K562 (cell line): Measurements from ENCODE around the gene KCNN3. TPM values are rescaled to one million over a fixed set of nuclear protein-coding genes. Genes with fewer than 3 reads are reported as not detected.

ENCODE experiments used
- ATAC-seq: fragments of 200-7000 bp; cut with Tn5 transposase; 3 replicates; pipeline ENCODE4 v1.9.1; 2020; ENCODE audit warnings: moderate library complexity
- BruUV-seq: library from RNA; stranded (reverse); fragments of 400-500 nt; replicated peaks from 2 replicates; lab custom pipeline; 2021; lab: Mats Ljungman, UMichigan
- CTCF ChIA-PET: fragments of 300-600 bp; formaldehyde crosslinking; extraction: SDS; loops from one replicate; lab custom pipeline; 2021; ENCODE audit warnings: low intra/inter-chr PET ratio; lab: Yijun Ruan, JAX
- POLR2A ChIA-PET: fragments of 300-600, 350-650 bp; sonication (Branson Sonifier 250); formaldehyde crosslinking; extraction: SDS; loops from one replicate; lab custom pipeline; 2021; ENCODE audit warnings: antibody characterized with exemption, inconsistent platforms; lab: Yijun Ruan, JAX
- DNase-seq, 4 experiments: peaks; one replicate each; pipeline versions ENCODE4 v3.0.0 to v3.0.0-alpha.2; 2011 to 2018; ENCODE audit warnings: low spot score in 3 of 4, mixed read lengths in 3 of 4; ENCODE audit errors: extremely low read depth in 1 of 4
- FAIRE-seq: peaks from 2 replicates; lab custom pipeline; 2011; peaks lifted over from hg19 to GRCh38; lab: Jason Lieb, UNC
- H2AFZ ChIP-seq: 2 replicates; pipeline ENCODE4 v1.6.0; 2011; ENCODE audit warnings: low read depth, low read length, control low read depth, inconsistent platforms
- H3K27ac ChIP-seq: fragments of 200-600 bp; 3 replicates; pipeline ENCODE4 v1.8.0; 2011; ENCODE audit warnings: low read depth, mild to moderate bottlenecking, control low read depth, inconsistent platforms, low read length, moderate library complexity, mixed read lengths; ENCODE audit errors: extremely low read depth
- H3K27me3 ChIP-seq, 2 experiments: fragments of 300-600 bp in 1 of 2; 2 replicates in 1 of 2; 3 replicates in 1 of 2; pipeline versions ENCODE4 v1.6.0 to v1.8.0; 2011; ENCODE audit warnings: inconsistent platforms in 2 of 2, low read length in 2 of 2, mild to moderate bottlenecking in 1 of 2, mixed read lengths in 1 of 2, moderate library complexity in 1 of 2; ENCODE audit not compliant: control insufficient read depth in 2 of 2, insufficient read depth in 2 of 2
- H3K36me3 ChIP-seq: fragments of 300-600 bp; 3 replicates; pipeline ENCODE4 v1.8.0; 2011; ENCODE audit warnings: mild to moderate bottlenecking, low read length, inconsistent platforms; ENCODE audit not compliant: control insufficient read depth, insufficient read depth
- H3K4me1 ChIP-seq, 2 experiments: fragments of 200-600 bp in 1 of 2; replicated peaks in 1 of 2; 2 replicates in 1 of 2; 3 replicates in 1 of 2; pipeline versions ENCODE4 v1.5.1 to v1.8.0; 2011; ENCODE audit warnings: inconsistent platforms in 2 of 2, low read length in 2 of 2, mild to moderate bottlenecking in 1 of 2, mixed read lengths in 1 of 2, moderate library complexity in 1 of 2; ENCODE audit not compliant: control insufficient read depth in 2 of 2, insufficient read depth in 2 of 2
- H3K4me2 ChIP-seq: 2 replicates; pipeline ENCODE4 v1.6.1; 2011; ENCODE audit warnings: low read length, control low read depth, inconsistent platforms, mixed read lengths; ENCODE audit not compliant: insufficient read depth
- H3K4me3 ChIP-seq: fragments of 200-600 bp; sonication (generic), shearing (Covaris generic); 2 replicates; pipeline ENCODE4 v1.5.1; 2016; ENCODE audit warnings: control low read depth, inconsistent platforms
- H3K79me2 ChIP-seq: fragments of 200-600 bp; 3 replicates; pipeline ENCODE4 v1.8.0; 2011; ENCODE audit warnings: low read length, inconsistent platforms; ENCODE audit not compliant: control insufficient read depth, insufficient read depth
- H3K9ac ChIP-seq, 2 experiments: 2 replicates each; pipeline versions ENCODE4 v1.6.0 to v1.6.1; 2011; ENCODE audit warnings: low read depth in 2 of 2, low read length in 2 of 2, control low read depth in 1 of 2, inconsistent platforms in 1 of 2, mild to moderate bottlenecking in 1 of 2, mixed read lengths in 1 of 2; ENCODE audit not compliant: insufficient read depth in 1 of 2
- H3K9me1 ChIP-seq: one replicate; pipeline ENCODE4 v1.6.0; 2011; ENCODE audit warnings: inconsistent platforms, mild to moderate bottlenecking, low read length, moderate library complexity; ENCODE audit not compliant: control insufficient read depth, insufficient read depth
- H3K9me3 ChIP-seq: replicated peaks from 2 replicates; pipeline ENCODE4 v1.5.1; 2011; ENCODE audit warnings: low read depth, low read length, inconsistent platforms; ENCODE audit not compliant: control insufficient read depth, insufficient read depth
- H4K20me1 ChIP-seq: replicated peaks from 2 replicates; pipeline ENCODE4 v1.6.1; 2011; ENCODE audit warnings: low read length, inconsistent platforms, mixed read lengths; ENCODE audit not compliant: control insufficient read depth, insufficient read depth
- CHCHD3 ChIP-seq: fragments of 250-450 bp; sonication (Bioruptor Pico); IDR thresholded peaks from 2 replicates; pipeline ENCODE4 v2.1.2; 2022; ENCODE audit warnings: mild to moderate bottlenecking
- ZKSCAN1 ChIP-seq: fragments of 150-350 bp; IDR thresholded peaks from 2 replicates; pipeline ENCODE4 v1.6.1; 2016; ENCODE audit warnings: low read depth, low read length
- ZNF253 ChIP-seq: fragments of 250-450 bp; sonication (Bioruptor Pico); conservative IDR thresholded peaks from 2 replicates; pipeline ENCODE4 v1.6.1; 2021; ENCODE audit warnings: mild to moderate bottlenecking
- WGBS: fragments of 100-300 bp; shearing (Covaris generic); methylation state at CpG from one replicate; pipeline ENCODE4 v1.1.6; 2016; ENCODE audit warnings: low coverage, mixed read lengths; ENCODE audit not compliant: insufficient coverage; ENCODE audit errors: missing lambda C conversion rate; 5-methylcytosine and 5-hydroxymethylcytosine counted together
- in situ Hi-C: fragments of 300-500 bp; cut with MboI; formaldehyde crosslinking; loops from 4 replicates; pipeline ENCODE4 v1.15.0; 2018; ENCODE audit warnings: inconsistent platforms, mixed read lengths
- intact Hi-C: fragments of 100-400 bp; cut with micrococcal nuclease; formaldehyde crosslinking; loops from 2 replicates; pipeline ENCODE4 v1.14.2; 2022
- polyA plus RNA-seq, 8 experiments: library from polyadenylated mRNA; depleted of rRNA in 4 of 8; stranded (reverse) in 5 of 8; unstranded in 3 of 8; fragments of >200 nt; fragmentation: Nextera tagmentation in 2 of 8; fragmentation: Illumina TruSeq in 1 of 8; extraction: Ambion mirVana in 2 of 8; extraction: Trizol in 1 of 8; gene quantifications; 2 replicates each; pipeline versions ENCODE4 v1.2.1 to v1.2.3, GENCODE V29; 2011 to 2014; ENCODE audit warnings: inconsistent platforms in 1 of 8, missing spikeins in 1 of 8
- total RNA-seq, 7 experiments: library from RNA; depleted of rRNA in 6 of 7; stranded (reverse); fragments of >200 nt in 6 of 7; fragmentation: Illumina TruSeq in 2 of 7; extraction: Trizol in 2 of 7; gene quantifications; 2 replicates each; pipeline versions ENCODE4 v1.2.1 to v1.2.3, GENCODE V29; 2011 to 2021; ENCODE audit warnings: low replicate concordance in 1 of 7
- TF ChIP-seq, protein P1 (sequence below): sonication (generic); formaldehyde crosslinking; IDR thresholded peaks from 2 replicates; pipeline ENCODE4 v1.8.0; 2022; ENCODE audit warnings: mild to moderate bottlenecking, missing genetic modification reagents
- TF ChIP-seq, protein P2 (sequence below): fragments of 250-450 bp; sonication (Bioruptor Pico); IDR thresholded peaks from 2 replicates; pipeline ENCODE4 v1.5.0; 2021; ENCODE audit warnings: mild to moderate bottlenecking, borderline replicate concordance

The KCNN3 gene
- total and polyA plus RNA-seq, 9 of the 15 experiments (the other 6 are each of a cell fraction or from before 2014, with no cell fraction given): 0.02 to 0.03 TPM; not detected in 7

GRCh38 chr1:154859151-154859785 is 10.8 kb downstream of the KCNN3 start:
- no peak for ATAC-seq
- WGBS: 45% methylated on average over 9 of the region's 9 CpGs
- FAIRE-seq: no peak
- CTCF ChIA-PET: interaction anchor here (0.6 kb wide), 1 partner anchor 11 kb away, joined by 3 read pairs; no protein-coding TSS in a partner anchor
- intact Hi-C loops: no loop called here
- in situ Hi-C loops: no loop called here
- H3K36me3 ChIP-seq: no peaks in the 10 kb centered on the region
- no peak for DNase-seq
- BruUV-seq: no TSS peak
- H3K9me3 ChIP-seq: no peaks in the 10 kb centered on the region
- POLR2A ChIA-PET: interaction anchor here (1.6 kb wide), 1 partner anchor 7 kb away, joined by 7 read pairs; no protein-coding TSS in a partner anchor
- H3K9me1 ChIP-seq: no peaks in the 10 kb centered on the region
- no peak overlapping the region for H3K4me2 ChIP-seq
- H3K4me1 ChIP-seq: peaks cover 23 to 42% of the 10 kb centered on the region in 2 experiments
- no peak overlapping the region for H3K9ac ChIP-seq
- H3K4me3 ChIP-seq: no peak overlapping the region
- no peaks in the 10 kb centered on the region for H4K20me1 ChIP-seq
- H3K79me2 ChIP-seq: no peaks in the 10 kb centered on the region
- peaks cover 0 to 11% of the 10 kb centered on the region in 2 experiments; a peak in 2 of 5 replicates for H3K27me3 ChIP-seq
- no peak overlapping the region for H3K27ac ChIP-seq
- H2AFZ ChIP-seq: no peak overlapping the region; the same call in 1 of the 2 replicates
- TF ChIP-seq CHCHD3 (CRISPR knock-in tag): no peak

- FAIRE-seq: no peak
- Histone ChIP-seq H3K27me3 (peaks cover 0 to 11% of the 10 kb centered on the region in 2 experiments; a peak in 2 of 5 replicates), H2AFZ (no peak overlapping the region), H3K27ac (no peak overlapping the region), H3K4me3 (no peak overlapping the region)
- no peak for ATAC-seq
- TF ChIP-seq ZNF253 (CRISPR knock-in tag) (no peak), ZKSCAN1 (peak; percentile 59; the same call in 1 of the 2 replicates)
- TF ChIP-seq, protein P1, sequence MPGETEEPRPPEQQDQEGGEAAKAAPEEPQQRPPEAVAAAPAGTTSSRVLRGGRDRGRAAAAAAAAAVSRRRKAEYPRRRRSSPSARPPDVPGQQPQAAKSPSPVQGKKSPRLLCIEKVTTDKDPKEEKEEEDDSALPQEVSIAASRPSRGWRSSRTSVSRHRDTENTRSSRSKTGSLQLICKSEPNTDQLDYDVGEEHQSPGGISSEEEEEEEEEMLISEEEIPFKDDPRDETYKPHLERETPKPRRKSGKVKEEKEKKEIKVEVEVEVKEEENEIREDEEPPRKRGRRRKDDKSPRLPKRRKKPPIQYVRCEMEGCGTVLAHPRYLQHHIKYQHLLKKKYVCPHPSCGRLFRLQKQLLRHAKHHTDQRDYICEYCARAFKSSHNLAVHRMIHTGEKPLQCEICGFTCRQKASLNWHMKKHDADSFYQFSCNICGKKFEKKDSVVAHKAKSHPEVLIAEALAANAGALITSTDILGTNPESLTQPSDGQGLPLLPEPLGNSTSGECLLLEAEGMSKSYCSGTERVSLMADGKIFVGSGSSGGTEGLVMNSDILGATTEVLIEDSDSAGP (CRISPR knock-in tag): no peak
- TF ChIP-seq, protein P2, sequence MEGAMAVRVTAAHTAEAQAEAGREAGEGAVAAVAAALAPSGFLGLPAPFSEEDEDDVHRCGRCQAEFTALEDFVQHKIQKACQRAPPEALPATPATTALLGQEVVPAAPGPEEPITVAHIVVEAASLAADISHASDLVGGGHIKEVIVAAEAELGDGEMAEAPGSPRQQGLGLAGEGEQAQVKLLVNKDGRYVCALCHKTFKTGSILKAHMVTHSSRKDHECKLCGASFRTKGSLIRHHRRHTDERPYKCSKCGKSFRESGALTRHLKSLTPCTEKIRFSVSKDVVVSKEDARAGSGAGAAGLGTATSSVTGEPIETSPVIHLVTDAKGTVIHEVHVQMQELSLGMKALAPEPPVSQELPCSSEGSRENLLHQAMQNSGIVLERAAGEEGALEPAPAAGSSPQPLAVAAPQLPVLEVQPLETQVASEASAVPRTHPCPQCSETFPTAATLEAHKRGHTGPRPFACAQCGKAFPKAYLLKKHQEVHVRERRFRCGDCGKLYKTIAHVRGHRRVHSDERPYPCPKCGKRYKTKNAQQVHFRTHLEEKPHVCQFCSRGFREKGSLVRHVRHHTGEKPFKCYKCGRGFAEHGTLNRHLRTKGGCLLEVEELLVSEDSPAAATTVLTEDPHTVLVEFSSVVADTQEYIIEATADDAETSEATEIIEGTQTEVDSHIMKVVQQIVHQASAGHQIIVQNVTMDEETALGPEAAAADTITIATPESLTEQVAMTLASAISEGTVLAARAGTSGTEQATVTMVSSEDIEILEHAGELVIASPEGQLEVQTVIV (CRISPR knock-in tag): no peak
- TF ChIP-seq, all 486 proteins: peak for 1
- H3K9ac ChIP-seq: no peak overlapping the region
- ChIA-PET POLR2A (interaction anchor here (0.7 to 1.6 kb wide), 3 partner anchors 9 to 97 kb away, joined by 3 to 7 read pairs (median 3); no protein-coding TSS in a partner anchor), CTCF (no interaction called here)
- H3K4me2 ChIP-seq: no peak overlapping the region
- H3K4me1 ChIP-seq: peaks cover 19 to 26% of the 10 kb centered on the region in 2 experiments
- in situ Hi-C loops: no loop called here
- H3K9me3 ChIP-seq: no peaks in the 10 kb centered on the region
- no peaks in the 10 kb centered on the region for H3K79me2 ChIP-seq
- intact Hi-C loops: no loop called here
- BruUV-seq: no TSS peak
- H4K20me1 ChIP-seq: no peaks in the 10 kb centered on the region
- H3K9me1 ChIP-seq: no peaks in the 10 kb centered on the region
- no peaks in the 10 kb centered on the region for H3K36me3 ChIP-seq
- DNase-seq: no peak
- WGBS: 40% methylated on average over 10 of the region's 11 CpGs
Measured at GRCh38 chr1:154857441-154858215, 12.5 kb downstream of the KCNN3 start.
